Adrenal gland (tissue), 5 donors: ENCODE results near the gene OR5P2.

ENCODE experiments used
- POLR2A ChIP-seq, 2 donors: fragments of 450-650 bp; IDR thresholded peaks; one replicate each; pipeline ENCODE4 v1.6.1; 2017; ENCODE audit warnings: antibody characterized with exemption in 2 of 2, mild to moderate bottlenecking in 2 of 2, moderate library complexity in 1 of 2
- TF ChIP-seq, protein P1 (sequence below), 6 experiments: fragments of 450-650 bp in 4 of 6; fragments of 200-600 bp in 2 of 6; sonication (generic) in 1 of 6; IDR thresholded peaks; 1 replicate in 5 of 6; 2 replicates in 1 of 6; pipeline versions ENCODE4 v1.5.1 to v1.8.0; 2016 to 2021; ENCODE audit warnings: antibody characterized with exemption in 6 of 6, mild to moderate bottlenecking in 2 of 6, moderate library complexity in 1 of 6
- donor health status: DM: no; HTN: no; CAD: no.

- TF ChIP-seq, protein P1, sequence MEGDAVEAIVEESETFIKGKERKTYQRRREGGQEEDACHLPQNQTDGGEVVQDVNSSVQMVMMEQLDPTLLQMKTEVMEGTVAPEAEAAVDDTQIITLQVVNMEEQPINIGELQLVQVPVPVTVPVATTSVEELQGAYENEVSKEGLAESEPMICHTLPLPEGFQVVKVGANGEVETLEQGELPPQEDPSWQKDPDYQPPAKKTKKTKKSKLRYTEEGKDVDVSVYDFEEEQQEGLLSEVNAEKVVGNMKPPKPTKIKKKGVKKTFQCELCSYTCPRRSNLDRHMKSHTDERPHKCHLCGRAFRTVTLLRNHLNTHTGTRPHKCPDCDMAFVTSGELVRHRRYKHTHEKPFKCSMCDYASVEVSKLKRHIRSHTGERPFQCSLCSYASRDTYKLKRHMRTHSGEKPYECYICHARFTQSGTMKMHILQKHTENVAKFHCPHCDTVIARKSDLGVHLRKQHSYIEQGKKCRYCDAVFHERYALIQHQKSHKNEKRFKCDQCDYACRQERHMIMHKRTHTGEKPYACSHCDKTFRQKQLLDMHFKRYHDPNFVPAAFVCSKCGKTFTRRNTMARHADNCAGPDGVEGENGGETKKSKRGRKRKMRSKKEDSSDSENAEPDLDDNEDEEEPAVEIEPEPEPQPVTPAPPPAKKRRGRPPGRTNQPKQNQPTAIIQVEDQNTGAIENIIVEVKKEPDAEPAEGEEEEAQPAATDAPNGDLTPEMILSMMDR (IDR thresholded peaks at IDR 0.05), result no peak
- TF ChIP-seq POLR2A (IDR thresholded peaks at IDR 0.05), result no peak
These were observed 43.8 kb upstream of the OR5P2 start for GRCh38 chr11:7840578-7840977.
